HepG2 (cell line): ENCODE measurements around the gene VSX1. TPM values are rescaled to one million over a fixed set of nuclear protein-coding genes. Genes with fewer than 3 reads are reported as not detected.

ENCODE experiments used
- ATAC-seq: fragments of 200-7000 bp; cut with Tn5 transposase; 3 replicates; pipeline ENCODE4 v1.9.1; 2020; ENCODE audit warnings: mild to moderate bottlenecking, moderate library complexity
- BruUV-seq: library from RNA; stranded (reverse); fragments of 400-500 nt; replicated peaks from 2 replicates; lab custom pipeline; 2021; lab: Mats Ljungman, UMichigan
- CTCF ChIA-PET: fragments of 300-600 bp; formaldehyde crosslinking; extraction: SDS; loops from one replicate; lab custom pipeline; 2021; ENCODE audit warnings: low total read pairs, inconsistent platforms, low intra/inter-chr PET ratio; lab: Yijun Ruan, JAX
- POLR2A ChIA-PET: fragments of 350-600 bp; sonication (Branson Sonifier 250); formaldehyde crosslinking; loops from one replicate; lab custom pipeline; 2020; ENCODE audit warnings: antibody characterized with exemption, inconsistent platforms; lab: Yijun Ruan, JAX
- DNase-seq: peaks from one replicate; pipeline ENCODE4 v3.0.0-alpha.2; 2015; ENCODE audit warnings: low spot score
- FAIRE-seq: peaks from 3 replicates; lab custom pipeline; 2011; peaks lifted over from hg19 to GRCh38; lab: Jason Lieb, UNC
- H2AFZ ChIP-seq: one replicate; pipeline ENCODE4 v1.6.1; 2011; ENCODE audit warnings: low read length, inconsistent platforms
- H3K27ac ChIP-seq: fragments of 300-600 bp; 3 replicates; pipeline ENCODE4 v1.8.0; 2011; ENCODE audit warnings: mixed run types, mild to moderate bottlenecking, mixed read lengths, low read length, inconsistent platforms; ENCODE audit not compliant: insufficient read depth; ENCODE audit errors: extremely low read length
- H3K27me3 ChIP-seq, 2 experiments: fragments of 200-600 bp in 1 of 2; 2 replicates in 1 of 2; 3 replicates in 1 of 2; pipeline versions ENCODE4 v1.6.0 to v1.8.0; 2011; ENCODE audit warnings: low read length in 2 of 2, mild to moderate bottlenecking in 2 of 2, moderate library complexity in 2 of 2, inconsistent platforms in 1 of 2; ENCODE audit not compliant: insufficient read depth in 2 of 2, control insufficient read depth in 1 of 2
- H3K36me3 ChIP-seq, 2 experiments: fragments of 200-600 bp in 1 of 2; replicated peaks in 1 of 2; 2 replicates in 1 of 2; 3 replicates in 1 of 2; pipeline versions ENCODE4 v1.5.1 to v1.8.0; 2011; ENCODE audit warnings: low read length in 2 of 2, inconsistent platforms in 1 of 2; ENCODE audit not compliant: insufficient read depth in 2 of 2, control insufficient read depth in 1 of 2
- H3K4me1 ChIP-seq: 2 replicates; pipeline ENCODE4 v1.5.1; 2012; ENCODE audit warnings: low read length, inconsistent platforms; ENCODE audit not compliant: insufficient read depth
- H3K4me2 ChIP-seq: 2 replicates; pipeline ENCODE4 v1.6.0; 2011; ENCODE audit warnings: low read depth, low read length, inconsistent platforms
- H3K4me3 ChIP-seq, 3 experiments: fragments of 200-600 bp in 1 of 3; sonication (generic), shearing (Covaris generic) in 1 of 3; replicated peaks in 1 of 3; 2 replicates each; pipeline ENCODE4 v1.5.1; 2011 to 2016; ENCODE audit warnings: low read length in 3 of 3, inconsistent platforms in 2 of 3, low read depth in 2 of 3, mild to moderate bottlenecking in 2 of 3, control low read depth in 1 of 3, mixed read lengths in 1 of 3; ENCODE audit not compliant: insufficient read depth in 1 of 3
- H3K79me2 ChIP-seq: one replicate; pipeline ENCODE4 v1.6.1; 2011; ENCODE audit warnings: low read length, inconsistent platforms; ENCODE audit not compliant: insufficient read depth
- H3K9ac ChIP-seq: 2 replicates; pipeline ENCODE4 v1.6.0; 2011; ENCODE audit warnings: mild to moderate bottlenecking, low read depth, low read length, inconsistent platforms; ENCODE audit not compliant: insufficient read depth
- H3K9me3 ChIP-seq: 2 replicates; pipeline ENCODE4 v1.5.1; 2012; ENCODE audit warnings: mild to moderate bottlenecking, low read length
- H4K20me1 ChIP-seq: 2 replicates; pipeline ENCODE4 v1.6.0; 2011; ENCODE audit warnings: inconsistent platforms, mild to moderate bottlenecking, low read length, moderate library complexity; ENCODE audit not compliant: insufficient read depth
- EED ChIP-seq: sonication (generic); formaldehyde crosslinking; IDR thresholded peaks from 2 replicates; pipeline ENCODE4 v1.5.0; 2020; ENCODE audit warnings: mild to moderate bottlenecking, missing genetic modification reagents
- MAFK ChIP-seq, 2 experiments: IDR thresholded peaks in 1 of 2; conservative IDR thresholded peaks in 1 of 2; 2 replicates each; pipeline ENCODE4 v1.6.1; 2011; ENCODE audit warnings: improper control_type of control experiment in 2 of 2, low read length in 2 of 2
- NFYB ChIP-seq: sonication (generic); formaldehyde crosslinking; IDR thresholded peaks from 2 replicates; pipeline ENCODE4 v1.4.0; 2020; ENCODE audit warnings: missing genetic modification reagents
- PAX8 ChIP-seq: sonication (generic); formaldehyde crosslinking; IDR thresholded peaks from 2 replicates; pipeline ENCODE4 v1.8.0; 2022; ENCODE audit warnings: mild to moderate bottlenecking, missing genetic modification reagents, borderline replicate concordance
- REL ChIP-seq: sonication (generic); formaldehyde crosslinking; conservative IDR thresholded peaks from 2 replicates; pipeline ENCODE4 v1.8.0; 2022; ENCODE audit warnings: mild to moderate bottlenecking, missing genetic modification reagents, moderate library complexity
- SNAPC2 ChIP-seq: sonication (generic); formaldehyde crosslinking; IDR thresholded peaks from 2 replicates; pipeline ENCODE4 v1.8.1; 2022; ENCODE audit warnings: mild to moderate bottlenecking, missing genetic modification reagents
- SP5 ChIP-seq: IDR thresholded peaks from 2 replicates; pipeline ENCODE4 v1.6.1; 2016; ENCODE audit warnings: low read depth, borderline replicate concordance
- SRSF1 ChIP-seq: fragments of 200-400 bp; formaldehyde crosslinking; optimal IDR thresholded peaks from 2 replicates; pipeline ENCODE3; 2017; ENCODE audit warnings: mild to moderate bottlenecking, low read depth, low read length, moderate library complexity
- ZNF17 ChIP-seq: sonication (generic); formaldehyde crosslinking; IDR thresholded peaks from 2 replicates; pipeline ENCODE4 v1.5.0; 2020; ENCODE audit warnings: mild to moderate bottlenecking, missing genetic modification reagents
- ZNF256 ChIP-seq: sonication (generic); formaldehyde crosslinking; conservative IDR thresholded peaks from 2 replicates; pipeline ENCODE4 v1.4.0; 2020; ENCODE audit warnings: missing genetic modification reagents
- WGBS: methylation state at CpG from one replicate; pipeline ENCODE4 v1.1.6; 2017; ENCODE audit warnings: low lambda C conversion rate; 5-methylcytosine and 5-hydroxymethylcytosine counted together
- in situ Hi-C: cut with HindIII; loops from 2 replicates; pipeline ENCODE4 v1.10.0; 2017; ENCODE audit warnings: low pct_unique_long_range_greater_than_20kb; ENCODE audit not compliant: extremely low pct_ligation_motif_present
- intact Hi-C: fragments of 100-400 bp; cut with micrococcal nuclease; formaldehyde crosslinking; loops from one replicate; pipeline ENCODE4 v1.10.0; 2022; ENCODE audit not compliant: unreplicated experiment
- polyA plus RNA-seq, 8 experiments: library from polyadenylated mRNA; depleted of rRNA in 3 of 8; stranded (reverse) in 7 of 8; unstranded in 1 of 8; fragments of >200 nt; fragmentation: Illumina TruSeq in 4 of 8; extraction: Trizol in 4 of 8; gene quantifications; 2 replicates each; pipeline versions ENCODE4 v1.2.1 to v1.2.3, GENCODE V29; 2011 to 2016; ENCODE audit warnings: low read depth in 4 of 8, missing spikeins in 1 of 8, mixed read lengths in 1 of 8; ENCODE audit not compliant: insufficient read depth in 1 of 8
- total RNA-seq, 5 experiments: library from RNA; depleted of rRNA; stranded (reverse); fragments of >200 nt; fragmentation: Illumina TruSeq; extraction: Trizol; gene quantifications; 2 replicates each; pipeline ENCODE4 v1.2.3, GENCODE V29; 2016; ENCODE audit warnings: low read depth in 1 of 5
- TF ChIP-seq, protein P1 (sequence below): sonication (generic); formaldehyde crosslinking; IDR thresholded peaks from one replicate; pipeline ENCODE4 v1.5.1; 2020; ENCODE audit warnings: mild to moderate bottlenecking, missing genetic modification reagents; ENCODE audit errors: not compliant biosample characterization
- TF ChIP-seq, protein P2 (sequence below): sonication (generic); formaldehyde crosslinking; IDR thresholded peaks from 2 replicates; pipeline ENCODE4 v1.4.0; 2020; ENCODE audit warnings: missing genetic modification reagents, borderline replicate concordance

VSX1 gene
- total and polyA plus RNA-seq, 2 of the 13 experiments (the other 11 are each of a cell fraction or from before 2014, with no cell fraction given) = 0.04 TPM; not detected in 1

DNA sequence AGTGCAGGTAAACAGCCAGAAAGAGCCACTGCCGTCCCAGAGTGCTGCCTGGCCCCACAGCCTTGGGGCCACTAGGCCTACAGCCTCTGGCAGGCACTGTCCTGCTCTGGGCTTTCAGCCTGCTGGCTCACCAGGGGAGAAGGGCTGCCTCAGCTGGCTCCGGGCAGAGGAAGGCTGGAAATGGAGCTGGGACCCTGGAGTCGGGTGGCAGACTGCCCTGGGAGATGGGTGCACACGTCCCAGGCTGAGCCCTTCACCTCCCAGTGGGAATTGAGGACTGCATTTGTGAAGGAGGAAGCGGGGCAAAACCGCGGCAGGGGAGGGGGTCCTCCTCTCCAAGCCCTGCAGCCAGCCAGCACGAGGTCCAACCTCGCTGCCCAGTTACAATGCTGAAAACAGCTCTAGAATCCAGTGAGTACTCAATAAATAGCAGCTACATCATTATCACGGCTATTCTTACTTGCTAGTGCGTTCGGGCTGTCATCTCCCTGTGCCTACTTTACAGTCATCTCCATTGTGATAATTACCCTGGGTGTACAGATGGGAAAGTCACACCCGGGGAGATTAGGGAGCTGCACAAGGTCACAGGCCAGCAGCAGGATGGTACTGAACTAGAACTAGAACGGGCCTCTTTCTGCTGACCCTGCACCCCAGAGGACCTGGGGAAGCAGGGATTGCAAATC is 37.1 kb downstream of the VSX1 start:
- no peak overlapping the region for H3K9ac ChIP-seq
- POLR2A ChIA-PET = interaction anchor here (0.8 kb wide), 1 partner anchor 12 kb away, joined by 3 read pairs; no protein-coding TSS in a partner anchor
- CTCF ChIA-PET = no interaction called here
- DNase-seq (no peak), FAIRE-seq (no peak), ATAC-seq (0 out of 3 replicates have a peak, but pooled peaks have one; percentile 5)
- in situ Hi-C loops = no loop called here
- H4K20me1 ChIP-seq = no peaks in the 10 kb centered on the region
- WGBS = 69% methylated on average over 13 of the region's 14 CpGs
- intact Hi-C loops = no loop called here
- no peak overlapping the region for H3K4me2 ChIP-seq
- peaks cover 45% of the 10 kb centered on the region for H3K4me1 ChIP-seq
- H3K27me3 ChIP-seq = peaks cover 0 to 4% of the 10 kb centered on the region in 2 experiments; a peak in 1 of 5 replicates
- no peak overlapping the region for H3K4me3 ChIP-seq
- BruUV-seq = no TSS peak
- no peak overlapping the region for H2AFZ ChIP-seq
- H3K27ac ChIP-seq = no peak overlapping the region
- H3K36me3 ChIP-seq = no peaks in the 10 kb centered on the region; a peak in 1 of 5 replicates
- H3K79me2 ChIP-seq = no peaks in the 10 kb centered on the region
- no peaks in the 10 kb centered on the region for H3K9me3 ChIP-seq
- TF ChIP-seq ZNF256 (CRISPR knock-in tag) (no peak), REL (CRISPR knock-in tag) (no peak), NFYB (no peak), SNAPC2 (CRISPR knock-in tag) (no peak), SP5 (CRISPR knock-in tag) (no peak), PAX8 (CRISPR knock-in tag) (no peak), EED (CRISPR knock-in tag) (peak; percentile 46; the same call in 1 of the 2 replicates), MAFK (conservative IDR thresholded peaks at IDR 0.05 in 1 of 2, IDR thresholded peaks at IDR 0.05 in 1 of 2; ENCODE audit: low read length in 2 of 2) (0 out of 4 replicates have a peak, but pooled peaks of 1 of the 2 experiments have one; percentile 1), ZNF17 (CRISPR knock-in tag) (no peak), SRSF1 (peak; percentile 27)
- TF ChIP-seq, protein P1, sequence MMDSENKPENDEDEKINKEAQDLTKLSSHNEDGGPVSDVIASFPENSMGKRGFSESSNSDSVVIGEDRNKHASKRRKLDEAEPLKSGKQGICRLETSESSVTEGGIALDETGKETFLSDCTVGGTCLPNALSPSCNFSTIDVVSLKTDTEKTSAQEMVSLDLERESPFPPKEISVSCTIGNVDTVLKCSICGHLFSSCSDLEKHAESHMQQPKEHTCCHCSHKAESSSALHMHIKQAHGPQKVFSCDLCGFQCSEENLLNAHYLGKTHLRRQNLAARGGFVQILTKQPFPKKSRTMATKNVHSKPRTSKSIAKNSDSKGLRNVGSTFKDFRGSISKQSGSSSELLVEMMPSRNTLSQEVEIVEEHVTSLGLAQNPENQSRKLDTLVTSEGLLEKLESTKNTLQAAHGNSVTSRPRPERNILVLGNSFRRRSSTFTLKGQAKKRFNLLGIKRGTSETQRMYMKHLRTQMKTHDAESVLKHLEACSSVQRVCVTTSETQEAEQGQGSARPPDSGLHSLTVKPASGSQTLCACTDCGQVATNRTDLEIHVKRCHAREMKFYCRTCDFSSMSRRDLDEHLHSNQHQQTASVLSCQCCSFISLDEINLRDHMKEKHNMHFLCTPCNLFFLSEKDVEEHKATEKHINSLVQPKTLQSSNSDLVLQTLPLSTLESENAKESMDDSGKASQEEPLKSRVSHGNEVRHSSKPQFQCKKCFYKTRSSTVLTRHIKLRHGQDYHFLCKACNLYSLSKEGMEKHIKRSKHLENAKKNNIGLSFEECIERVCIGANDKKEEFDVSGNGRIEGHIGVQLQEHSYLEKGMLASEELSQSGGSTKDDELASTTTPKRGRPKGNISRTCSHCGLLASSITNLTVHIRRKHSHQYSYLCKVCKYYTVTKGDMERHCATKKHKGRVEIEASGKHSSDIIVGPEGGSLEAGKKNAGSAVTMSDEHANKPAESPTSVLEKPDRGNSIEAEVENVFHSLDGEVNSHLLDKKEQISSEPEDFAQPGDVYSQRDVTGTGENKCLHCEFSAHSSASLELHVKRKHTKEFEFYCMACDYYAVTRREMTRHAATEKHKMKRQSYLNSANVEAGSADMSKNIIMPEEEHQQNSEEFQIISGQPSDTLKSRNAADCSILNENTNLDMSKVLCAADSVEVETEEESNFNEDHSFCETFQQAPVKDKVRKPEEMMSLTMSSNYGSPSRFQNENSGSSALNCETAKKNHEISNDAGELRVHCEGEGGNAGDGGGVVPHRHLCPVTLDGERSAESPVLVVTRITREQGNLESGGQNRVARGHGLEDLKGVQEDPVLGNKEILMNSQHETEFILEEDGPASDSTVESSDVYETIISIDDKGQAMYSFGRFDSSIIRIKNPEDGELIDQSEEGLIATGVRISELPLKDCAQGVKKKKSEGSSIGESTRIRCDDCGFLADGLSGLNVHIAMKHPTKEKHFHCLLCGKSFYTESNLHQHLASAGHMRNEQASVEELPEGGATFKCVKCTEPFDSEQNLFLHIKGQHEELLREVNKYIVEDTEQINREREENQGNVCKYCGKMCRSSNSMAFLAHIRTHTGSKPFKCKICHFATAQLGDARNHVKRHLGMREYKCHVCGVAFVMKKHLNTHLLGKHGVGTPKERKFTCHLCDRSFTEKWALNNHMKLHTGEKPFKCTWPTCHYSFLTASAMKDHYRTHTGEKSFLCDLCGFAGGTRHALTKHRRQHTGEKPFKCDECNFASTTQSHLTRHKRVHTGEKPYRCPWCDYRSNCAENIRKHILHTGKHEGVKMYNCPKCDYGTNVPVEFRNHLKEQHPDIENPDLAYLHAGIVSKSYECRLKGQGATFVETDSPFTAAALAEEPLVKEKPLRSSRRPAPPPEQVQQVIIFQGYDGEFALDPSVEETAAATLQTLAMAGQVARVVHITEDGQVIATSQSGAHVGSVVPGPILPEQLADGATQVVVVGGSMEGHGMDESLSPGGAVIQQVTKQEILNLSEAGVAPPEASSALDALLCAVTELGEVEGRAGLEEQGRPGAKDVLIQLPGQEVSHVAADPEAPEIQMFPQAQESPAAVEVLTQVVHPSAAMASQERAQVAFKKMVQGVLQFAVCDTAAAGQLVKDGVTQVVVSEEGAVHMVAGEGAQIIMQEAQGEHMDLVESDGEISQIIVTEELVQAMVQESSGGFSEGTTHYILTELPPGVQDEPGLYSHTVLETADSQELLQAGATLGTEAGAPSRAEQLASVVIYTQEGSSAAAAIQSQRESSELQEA (CRISPR knock-in tag) = no peak
- TF ChIP-seq, protein P2, sequence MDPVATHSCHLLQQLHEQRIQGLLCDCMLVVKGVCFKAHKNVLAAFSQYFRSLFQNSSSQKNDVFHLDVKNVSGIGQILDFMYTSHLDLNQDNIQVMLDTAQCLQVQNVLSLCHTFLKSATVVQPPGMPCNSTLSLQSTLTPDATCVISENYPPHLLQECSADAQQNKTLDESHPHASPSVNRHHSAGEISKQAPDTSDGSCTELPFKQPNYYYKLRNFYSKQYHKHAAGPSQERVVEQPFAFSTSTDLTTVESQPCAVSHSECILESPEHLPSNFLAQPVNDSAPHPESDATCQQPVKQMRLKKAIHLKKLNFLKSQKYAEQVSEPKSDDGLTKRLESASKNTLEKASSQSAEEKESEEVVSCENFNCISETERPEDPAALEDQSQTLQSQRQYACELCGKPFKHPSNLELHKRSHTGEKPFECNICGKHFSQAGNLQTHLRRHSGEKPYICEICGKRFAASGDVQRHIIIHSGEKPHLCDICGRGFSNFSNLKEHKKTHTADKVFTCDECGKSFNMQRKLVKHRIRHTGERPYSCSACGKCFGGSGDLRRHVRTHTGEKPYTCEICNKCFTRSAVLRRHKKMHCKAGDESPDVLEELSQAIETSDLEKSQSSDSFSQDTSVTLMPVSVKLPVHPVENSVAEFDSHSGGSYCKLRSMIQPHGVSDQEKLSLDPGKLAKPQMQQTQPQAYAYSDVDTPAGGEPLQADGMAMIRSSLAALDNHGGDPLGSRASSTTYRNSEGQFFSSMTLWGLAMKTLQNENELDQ (CRISPR knock-in tag) = no peak
